SIG-M5 (cell line): Measurements from ENCODE around the gene PFKFB4.
"Not testable (repeated sequence)": the region's sequence is repeated elsewhere in the genome, so short reads cannot be mapped to it uniquely, and the experiment has no call there.

ENCODE experiments used
- DNase-seq: peaks from one replicate; lab custom pipeline; 2025; lab: John Stamatoyannopoulos, UW

PFKFB4 gene

DNA sequence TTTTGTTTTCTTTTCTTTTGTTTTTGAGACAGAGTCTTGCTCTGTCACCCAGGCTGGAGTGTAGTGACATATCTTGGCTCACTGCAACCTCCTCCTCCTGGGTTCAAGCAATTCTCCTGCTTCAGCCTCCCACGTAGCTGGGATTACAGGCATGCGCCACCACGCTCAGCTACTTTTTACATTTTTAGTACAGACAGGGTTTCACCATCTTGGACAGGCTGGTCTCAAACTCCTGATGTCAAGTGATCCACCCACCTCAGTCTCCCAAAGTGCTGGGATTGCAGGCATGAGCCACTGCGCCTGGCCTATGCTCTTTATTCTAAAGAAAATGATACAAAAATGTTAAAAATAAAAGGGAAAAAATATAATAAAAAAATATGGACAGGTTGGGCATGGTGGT is 25.9 kb downstream of the PFKFB4 start:
- DNase-seq: not testable (repeated sequence)

DNA sequence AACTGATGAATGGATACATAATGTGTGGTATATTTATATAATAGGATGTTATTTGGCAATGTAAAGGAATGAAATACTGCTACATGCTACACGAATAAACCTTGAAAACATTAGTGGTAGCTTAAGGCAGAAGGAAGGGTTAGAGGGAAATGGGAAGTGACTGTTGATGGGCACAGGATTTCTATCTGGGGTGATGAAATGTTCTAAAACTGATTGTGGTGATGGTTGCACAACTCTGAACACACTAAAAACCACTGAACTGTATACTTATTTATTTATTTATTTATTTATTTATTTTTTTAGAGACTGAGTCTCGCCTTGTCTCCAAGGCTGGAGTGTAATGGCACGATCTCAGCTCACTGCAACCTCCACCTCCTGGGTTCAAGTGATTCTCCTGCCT is 27.8 kb downstream of the PFKFB4 start:
- DNase-seq: peak; percentile 71

DNA sequence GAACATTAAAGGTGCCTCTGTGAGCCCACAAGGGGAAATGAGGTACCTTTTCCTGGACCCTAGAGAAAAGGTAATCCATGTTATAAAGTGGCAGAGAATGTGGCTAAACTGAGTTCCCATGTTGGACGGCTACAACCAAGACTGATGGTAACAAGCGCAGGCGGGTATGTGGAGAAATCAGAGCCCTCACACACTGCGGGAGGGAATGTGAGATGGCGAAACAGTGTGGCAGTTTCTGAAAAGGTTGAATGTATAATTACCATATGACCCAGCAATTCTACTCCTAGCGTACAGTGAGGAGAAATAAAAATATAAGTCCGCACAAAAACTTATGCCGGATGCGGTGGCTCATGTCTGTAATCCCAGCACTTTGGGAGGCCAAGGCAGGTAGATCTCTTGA is 28.6 kb downstream of the PFKFB4 start:
- DNase-seq: peak; percentile 14

DNA sequence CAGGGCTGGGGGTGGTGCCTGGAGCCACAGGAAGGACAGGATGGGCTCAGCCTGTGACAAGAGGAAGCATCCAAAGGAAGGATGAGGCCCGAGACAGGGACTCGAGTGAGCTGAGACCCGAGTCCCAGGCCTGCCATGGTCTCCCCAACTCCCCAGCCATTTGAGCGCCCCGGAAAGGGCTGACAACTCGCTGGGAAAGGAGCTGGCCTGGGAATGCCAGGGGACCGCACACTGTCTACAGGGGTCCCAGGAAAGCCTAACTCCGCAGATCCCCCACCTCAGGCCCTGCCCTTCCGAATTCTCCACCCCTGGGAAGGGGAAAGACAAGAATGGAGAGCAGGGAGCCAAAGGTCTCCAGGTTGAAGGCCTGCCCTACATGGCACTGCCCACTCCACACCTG is 31.6 kb downstream of the PFKFB4 start:
- DNase-seq: no peak

DNA sequence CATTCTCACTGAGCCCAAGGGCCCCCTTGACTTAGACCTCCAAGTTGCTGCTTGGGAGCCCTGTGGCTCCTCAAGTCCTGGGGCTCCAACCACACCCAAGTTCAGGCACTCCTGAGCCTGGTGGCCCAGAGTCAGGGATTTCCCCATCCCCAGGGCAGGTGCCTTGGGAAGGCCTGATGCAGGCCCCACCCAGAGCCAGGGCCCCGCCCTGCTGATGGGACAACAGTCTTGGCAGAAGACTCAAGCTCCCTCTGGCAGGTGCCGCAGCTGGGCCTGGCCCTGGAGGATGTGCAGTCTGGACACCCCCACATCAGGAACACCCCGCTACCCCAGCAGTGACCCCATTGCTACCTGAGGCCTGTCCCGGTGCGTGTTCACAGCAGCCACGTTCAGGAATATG is 35.0 kb downstream of the PFKFB4 start:
- DNase-seq: no peak

DNA sequence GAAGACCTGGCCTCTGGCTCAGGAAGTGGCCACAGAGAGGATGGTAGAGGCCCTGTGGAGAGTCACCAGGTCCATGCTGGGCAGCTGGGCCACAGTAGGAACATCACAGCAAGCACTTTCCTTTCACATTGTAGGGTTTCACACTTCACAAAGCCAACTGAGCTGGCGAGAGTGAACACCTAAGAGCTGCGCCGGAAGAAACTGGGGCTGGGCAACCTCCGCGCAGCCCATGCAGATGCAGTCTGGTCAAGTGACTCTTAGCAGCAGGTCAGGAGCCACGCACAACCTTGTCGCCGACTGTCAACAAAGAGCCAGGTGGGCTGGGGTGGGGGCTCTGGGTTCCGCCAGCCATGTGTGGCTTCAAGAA is 37.3 kb downstream of the PFKFB4 start:
- DNase-seq: no peak

DNA sequence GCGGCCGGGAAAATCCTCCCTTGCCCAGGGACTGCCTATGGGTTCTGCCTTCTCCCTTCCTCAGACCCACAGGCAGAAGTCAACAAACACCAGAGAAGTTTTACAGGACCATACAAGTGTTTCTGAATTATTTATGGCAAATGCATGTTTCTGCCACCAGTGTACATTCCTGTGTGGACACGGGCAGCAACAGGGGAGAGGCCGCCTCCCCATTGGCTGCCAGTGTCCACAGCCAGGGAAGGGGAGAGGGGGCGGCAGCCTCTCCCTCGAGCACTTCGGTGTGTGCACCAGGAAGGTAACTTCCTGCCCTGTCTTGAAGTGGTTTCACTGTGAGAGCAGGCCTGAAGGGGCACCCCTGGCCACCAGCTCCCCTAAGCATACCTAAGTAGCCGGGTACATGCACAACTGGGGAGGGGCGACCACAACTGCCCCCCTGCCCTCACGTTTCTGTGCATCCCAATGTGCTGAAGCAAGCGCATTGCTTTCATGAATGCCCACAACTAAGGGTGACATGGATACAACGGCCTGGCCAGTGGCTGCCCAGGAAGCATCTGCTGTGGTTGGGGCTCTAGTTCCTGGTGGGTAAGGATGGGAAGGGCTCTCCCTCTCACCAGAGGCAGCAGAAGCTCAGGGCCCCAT is 37.8 kb downstream of the PFKFB4 start:
- no peak for DNase-seq

DNA sequence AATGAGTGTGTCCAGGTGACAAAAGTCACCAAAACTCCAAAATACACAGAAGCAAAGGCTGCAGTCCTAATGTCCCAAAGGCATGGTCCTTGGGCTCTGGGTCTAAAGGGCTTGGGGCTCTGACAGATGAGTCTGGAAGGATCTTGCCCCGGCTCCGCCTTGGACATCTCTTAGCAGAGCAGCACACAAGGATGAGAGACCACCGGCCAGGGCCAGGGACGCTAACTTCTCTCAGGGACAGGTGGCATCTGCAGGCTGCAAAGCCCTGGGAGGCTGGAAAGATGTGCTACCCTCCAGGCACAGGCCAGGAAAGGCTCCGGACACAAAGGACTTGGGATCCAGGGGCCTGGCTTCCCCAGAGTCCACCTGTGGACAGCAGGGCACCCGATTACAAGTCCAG is 38.5 kb downstream of the PFKFB4 start:
- no peak for DNase-seq

DNA sequence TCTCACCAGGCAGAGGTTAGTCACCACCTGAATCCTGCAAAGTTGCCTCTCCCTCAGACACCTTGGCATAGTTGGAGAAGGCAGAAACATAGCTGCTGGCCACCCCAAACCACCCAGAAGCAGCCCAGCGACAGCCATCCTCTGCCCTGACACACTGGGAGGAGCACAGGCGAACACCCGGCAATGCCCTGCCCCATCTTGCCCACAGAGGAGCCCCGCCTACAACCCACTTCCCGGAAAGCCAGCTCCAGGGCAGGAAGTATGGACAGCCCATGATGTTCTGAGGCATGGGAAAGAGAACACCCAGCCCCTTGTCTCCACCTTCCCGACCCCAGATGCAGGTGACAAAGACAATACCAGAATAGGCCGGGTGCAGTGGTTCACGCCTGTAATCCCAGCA is 40.0 kb downstream of the PFKFB4 start:
- DNase-seq: no peak

DNA sequence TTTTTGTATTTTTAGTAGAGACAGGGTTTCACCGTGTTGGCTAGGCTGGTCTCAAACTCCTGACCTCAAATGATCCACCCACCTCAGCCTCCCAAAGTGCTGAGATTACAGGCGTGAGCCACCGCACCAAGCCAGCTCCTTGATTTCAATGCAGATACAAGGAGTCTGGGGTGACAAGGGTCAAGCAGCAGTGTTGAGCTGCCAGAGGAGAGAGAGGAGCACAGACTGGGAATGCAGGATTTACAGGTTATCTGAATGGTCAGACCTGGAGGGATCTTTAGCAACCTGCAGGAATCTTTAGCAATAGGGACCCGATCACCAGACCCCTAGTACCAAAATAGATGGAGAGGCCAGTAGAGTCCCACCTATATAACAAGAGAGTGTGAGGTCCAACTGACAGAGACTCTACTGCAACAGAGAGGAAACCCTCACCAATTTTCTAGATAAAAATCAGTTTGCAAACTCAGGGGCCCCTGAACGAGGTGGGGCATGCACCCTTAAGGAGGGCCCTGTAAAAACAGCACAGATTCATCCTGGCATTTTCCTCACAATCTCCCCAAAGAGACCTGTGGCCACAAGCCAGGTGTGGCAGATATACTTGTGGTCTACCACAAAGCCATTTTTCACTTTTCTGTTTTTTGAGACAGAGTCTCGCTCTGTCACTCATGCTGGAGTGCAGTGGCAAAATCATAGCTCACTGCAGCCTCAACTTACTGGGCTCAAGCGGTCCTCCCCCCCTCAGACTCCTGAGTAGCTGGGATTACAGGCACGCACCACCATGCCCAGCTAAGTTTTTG is 42.0 kb downstream of the PFKFB4 start:
- DNase-seq: no peak

DNA sequence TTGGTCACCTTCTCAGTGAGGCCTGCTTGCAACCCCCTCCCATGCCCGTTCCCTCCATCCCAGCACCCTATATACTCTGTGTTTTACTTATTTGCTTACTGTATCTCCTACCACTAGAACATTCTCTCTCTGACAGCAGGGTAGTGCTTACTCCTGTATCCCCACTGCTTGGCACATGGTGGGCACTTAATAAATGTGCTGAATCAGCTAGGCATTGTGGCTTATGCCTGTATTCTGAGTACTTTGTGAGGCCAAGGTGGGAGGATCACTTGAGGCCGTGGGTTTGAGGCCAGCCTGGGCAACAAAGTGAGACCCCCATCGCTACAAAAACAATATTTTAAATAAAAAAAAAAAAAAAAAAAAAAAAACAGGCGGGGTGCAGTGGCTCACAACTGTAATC is 45.1 kb downstream of the PFKFB4 start:
- DNase-seq: no peak

DNA sequence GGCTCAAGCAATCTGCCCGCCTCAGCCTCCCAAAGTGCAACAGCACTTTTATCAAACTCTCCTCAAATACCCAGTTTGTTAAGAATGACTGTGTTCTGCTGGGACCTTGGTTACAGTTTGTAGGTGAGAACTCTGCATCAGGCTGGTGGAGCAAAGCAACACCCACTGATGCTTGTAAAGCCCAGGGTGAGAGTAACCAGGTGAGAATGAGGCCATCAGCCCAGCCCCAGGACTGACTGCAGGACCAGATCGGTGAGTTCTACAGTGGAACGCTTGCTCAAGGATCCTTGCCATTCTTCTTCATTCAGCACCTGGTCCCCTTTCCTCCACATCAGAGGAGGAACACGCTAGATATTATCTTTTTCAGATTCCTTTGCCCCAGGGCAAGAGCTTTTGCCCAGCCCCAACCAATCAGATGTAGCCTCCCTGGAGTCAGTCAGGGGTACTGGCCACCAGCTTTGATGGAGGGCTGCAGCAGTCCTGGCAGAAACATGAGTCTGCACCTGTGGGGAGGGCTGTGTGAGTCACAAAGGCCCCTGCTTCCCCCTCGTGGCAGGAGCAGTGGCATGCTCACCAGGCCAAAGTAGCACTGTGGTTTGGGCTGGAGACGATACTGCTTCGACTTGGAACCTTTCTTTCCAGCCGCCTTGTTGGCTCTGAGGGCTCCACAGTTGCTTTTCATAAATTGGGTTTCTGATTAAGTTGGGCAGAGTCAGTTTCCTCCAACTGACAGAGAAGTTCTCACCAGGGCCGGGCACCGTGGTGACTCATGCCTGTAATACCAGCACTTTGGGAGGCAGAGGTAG is 49.1 kb downstream of the PFKFB4 start:
- no peak for DNase-seq

DNA sequence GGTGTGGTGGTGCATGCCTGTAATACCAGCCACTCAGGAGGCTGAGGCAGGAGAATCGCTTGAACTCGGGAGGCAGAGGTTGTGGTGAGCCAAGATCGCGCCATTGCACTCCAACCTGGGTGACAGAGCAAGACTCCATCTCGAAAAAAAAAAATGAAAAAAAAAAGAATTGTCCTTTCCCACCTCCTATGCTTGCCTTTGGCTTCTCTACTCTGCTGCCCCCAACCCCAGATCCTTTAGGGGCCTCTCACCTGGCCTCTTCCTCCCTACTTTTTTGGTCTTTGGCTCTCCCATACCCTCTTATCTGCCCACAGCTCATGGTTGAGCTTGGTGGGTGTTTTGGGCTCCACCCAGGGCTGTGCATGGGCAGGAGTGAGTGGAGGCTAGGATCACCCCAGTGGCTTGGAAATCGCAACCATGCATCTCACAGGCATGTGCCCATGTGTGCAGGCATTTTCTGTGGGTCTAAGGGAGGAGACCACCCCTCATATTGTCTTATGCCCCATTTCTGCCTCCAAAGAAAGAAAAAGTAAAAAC is 50.6 kb downstream of the PFKFB4 start:
- DNase-seq: no peak

DNA sequence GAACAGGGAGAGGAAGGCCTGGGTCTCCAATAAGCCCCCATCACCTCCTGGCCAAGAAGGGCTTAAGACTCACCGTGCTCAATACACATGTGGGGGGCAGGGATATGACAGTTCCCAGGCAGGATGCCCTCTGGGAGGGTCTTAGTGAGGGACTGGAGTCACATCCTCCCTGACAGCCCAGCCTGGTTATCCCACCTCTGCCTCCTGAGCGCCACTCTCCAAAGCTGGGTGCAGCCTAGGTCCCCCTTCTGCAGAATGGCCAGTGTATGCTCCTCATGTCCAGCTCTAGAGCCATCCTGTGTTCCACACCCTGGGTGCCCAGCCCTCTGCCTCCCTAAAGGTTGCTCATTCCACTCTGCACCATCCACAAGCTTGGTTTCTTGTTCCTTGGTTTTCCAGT is 51.5 kb downstream of the PFKFB4 start:
- DNase-seq: no peak

DNA sequence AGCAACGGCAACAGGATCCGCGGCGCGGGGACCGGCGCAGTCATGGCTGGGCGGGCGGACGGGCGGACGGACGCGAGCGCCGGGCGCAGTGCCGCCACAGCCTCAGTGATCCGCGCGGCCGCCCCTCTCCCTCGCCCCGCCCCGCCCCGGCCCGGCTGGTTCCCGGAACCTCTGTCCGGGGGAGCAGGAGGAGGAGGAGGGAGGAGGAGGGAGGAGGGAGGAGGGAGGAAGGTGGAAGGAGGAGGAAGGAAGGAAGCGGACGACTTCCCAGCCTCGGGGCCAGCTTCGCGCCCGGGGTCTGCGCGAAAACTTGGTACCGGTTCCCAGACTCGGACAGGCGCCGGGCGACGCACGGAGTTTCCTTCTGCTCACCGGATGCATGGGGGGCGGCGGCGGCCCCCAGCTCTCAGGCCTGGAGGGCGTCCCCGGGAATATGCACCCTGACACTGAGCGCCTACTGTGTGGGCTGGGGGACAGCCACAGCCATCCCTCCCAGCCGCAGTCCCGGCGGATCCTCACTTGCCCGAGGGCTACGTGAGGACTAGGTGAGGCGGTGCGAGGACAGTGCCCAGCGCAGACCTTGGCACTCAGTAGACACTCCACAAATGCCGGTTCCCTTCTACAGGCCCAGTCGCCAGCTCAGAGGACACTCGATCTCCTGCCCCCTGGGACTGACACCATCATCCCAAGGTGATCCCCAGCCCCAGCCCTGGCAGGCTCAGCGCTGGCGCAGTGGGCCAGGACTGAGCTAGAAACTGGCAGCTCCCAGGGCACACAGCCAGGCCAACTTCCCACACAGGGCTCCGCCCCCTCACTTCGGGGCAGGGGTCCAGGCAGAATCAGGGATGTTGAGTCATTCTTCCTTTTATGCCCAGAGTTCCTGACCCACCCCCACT is 52.3 kb downstream of the PFKFB4 start, which contains the start of gene SHISA5:
SHISA5 (minus strand) TSS at position 124 of the 896 bp plus-strand sequence; CDS start at position 44, 80 bp downstream.
- DNase-seq: no peak

DNA sequence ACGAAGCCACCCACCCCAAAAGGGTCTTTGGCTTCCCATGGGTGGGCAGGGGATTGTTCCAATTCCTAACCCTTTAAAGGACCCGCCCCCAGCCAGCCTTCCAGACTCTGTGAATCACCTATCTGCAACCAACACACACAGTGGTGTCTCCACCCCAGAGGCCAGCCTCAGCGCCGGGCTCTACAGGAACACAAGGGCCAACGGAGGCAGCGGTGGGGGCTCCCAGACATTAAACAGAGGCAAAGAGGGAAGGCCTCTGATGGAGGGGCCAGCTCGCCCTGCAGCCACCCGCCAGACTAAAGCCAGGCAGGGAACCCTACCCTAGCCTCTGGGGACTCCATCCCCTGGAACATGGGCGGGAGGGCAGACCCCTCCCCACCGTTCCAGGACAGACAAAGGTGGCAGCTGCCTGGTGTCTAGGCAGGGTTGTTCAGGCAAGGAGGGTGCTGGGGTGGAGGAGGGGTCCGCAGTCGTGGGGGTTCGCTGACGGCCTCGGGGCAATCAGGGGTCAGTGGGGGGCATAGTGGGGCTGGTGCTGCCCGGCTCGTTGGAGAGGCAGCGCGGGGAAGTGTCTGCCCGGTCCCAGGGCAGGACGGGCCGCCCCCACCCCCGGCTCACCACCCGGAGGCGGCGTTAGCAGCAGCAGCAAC is 53.1 kb downstream of the PFKFB4 start:
- DNase-seq: no peak

DNA sequence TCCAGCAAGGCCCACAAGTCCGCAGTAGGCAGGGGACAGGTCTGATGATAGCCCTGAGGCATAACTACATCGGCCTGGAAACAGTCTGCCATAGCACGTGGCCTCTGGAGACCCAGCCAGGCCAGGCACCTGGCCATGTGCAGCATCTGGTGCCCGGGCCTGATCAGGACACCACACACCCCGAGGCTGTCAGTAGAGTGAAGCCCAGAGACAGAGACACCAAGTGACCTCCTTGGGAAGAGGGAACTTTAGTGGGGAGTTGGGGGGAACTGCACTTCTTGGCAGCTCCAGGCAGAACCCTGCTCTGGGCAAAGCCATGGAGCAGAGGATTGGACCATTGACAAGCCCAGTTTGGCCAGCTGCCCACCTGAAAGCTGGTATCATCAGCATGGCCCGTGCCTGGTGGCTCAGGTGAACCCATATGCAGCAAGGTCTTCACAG is 53.9 kb downstream of the PFKFB4 start:
- no peak for DNase-seq

DNA sequence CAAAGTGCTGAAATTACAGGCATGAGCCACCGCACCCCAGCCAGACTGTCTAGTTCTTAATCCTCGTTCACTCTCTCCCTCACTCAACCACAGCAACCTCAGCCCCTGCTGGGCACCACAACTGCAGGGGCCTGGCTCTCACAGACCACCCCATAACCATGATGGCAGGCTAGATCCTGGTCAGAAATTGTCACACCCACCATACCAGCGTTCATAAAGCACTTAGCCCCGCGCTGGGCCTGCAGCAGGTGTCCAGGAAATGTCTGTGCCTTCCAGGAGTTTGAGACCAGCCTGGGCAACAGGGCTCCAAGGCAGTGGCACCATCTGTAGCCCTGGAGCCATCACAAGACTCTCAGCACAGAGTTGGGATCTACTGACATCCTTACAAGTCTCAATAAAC is 54.5 kb downstream of the PFKFB4 start:
- DNase-seq: no peak

DNA sequence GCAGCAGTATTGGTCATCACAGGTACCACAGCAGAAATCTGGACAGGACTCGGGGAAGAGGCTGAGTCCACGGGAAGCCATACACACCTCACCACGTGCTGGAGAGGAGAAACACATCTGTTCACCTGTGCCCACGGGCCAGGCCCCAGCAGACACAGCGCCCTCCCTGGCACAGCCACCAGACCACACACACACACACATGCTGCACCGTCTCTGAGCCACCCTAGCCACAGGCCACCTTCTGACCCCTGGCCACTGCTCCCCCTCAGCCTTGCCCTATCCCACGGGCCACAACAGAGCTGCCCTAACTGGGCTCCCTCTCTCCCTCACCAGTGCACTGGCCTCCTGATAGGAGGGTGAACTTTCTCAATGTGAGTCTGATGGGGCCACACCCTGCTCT is 55.4 kb downstream of the PFKFB4 start:
- DNase-seq: no peak

DNA sequence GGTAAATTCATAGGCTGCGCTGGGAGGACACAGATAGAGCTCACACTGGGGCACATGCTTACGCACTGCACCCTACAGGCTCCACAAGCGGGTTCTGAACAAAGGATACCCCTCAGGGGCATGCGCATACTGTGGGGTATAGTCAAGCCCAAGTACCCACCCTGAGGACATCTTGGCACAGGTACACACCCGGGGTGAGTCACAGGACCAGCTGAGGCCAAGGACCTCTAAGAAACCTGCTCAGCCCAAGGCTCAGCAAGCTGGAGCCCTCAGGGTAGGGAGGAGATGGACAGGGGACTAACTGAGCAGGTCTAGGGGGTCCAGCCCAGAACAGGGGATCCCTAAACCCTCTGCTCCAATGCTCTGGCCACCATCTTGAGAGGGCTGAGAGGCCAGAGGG is 55.9 kb downstream of the PFKFB4 start:
- no peak for DNase-seq

DNA sequence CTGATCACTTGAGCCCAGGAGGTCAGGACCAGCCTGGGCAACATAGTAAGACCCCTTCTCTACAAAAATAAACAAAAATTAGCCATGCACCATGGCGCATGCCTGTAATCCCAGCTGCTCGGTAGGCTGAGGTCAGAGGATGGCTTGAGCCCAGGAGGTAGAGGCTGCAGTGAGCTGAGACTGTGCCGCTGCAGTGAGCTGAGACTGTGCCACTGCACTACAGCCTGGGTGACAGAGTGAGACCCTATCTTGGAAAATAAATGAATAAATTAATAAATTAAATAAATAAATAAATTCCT is 63.5 kb downstream of the PFKFB4 start:
- no peak for DNase-seq
